ENCODE results near the gene FAM184A.
"Not testable (repeated sequence)": the region's sequence is repeated elsewhere in the genome, so short reads cannot be mapped to it uniquely, and the experiment has no call there.

FAM184A gene, protein sequence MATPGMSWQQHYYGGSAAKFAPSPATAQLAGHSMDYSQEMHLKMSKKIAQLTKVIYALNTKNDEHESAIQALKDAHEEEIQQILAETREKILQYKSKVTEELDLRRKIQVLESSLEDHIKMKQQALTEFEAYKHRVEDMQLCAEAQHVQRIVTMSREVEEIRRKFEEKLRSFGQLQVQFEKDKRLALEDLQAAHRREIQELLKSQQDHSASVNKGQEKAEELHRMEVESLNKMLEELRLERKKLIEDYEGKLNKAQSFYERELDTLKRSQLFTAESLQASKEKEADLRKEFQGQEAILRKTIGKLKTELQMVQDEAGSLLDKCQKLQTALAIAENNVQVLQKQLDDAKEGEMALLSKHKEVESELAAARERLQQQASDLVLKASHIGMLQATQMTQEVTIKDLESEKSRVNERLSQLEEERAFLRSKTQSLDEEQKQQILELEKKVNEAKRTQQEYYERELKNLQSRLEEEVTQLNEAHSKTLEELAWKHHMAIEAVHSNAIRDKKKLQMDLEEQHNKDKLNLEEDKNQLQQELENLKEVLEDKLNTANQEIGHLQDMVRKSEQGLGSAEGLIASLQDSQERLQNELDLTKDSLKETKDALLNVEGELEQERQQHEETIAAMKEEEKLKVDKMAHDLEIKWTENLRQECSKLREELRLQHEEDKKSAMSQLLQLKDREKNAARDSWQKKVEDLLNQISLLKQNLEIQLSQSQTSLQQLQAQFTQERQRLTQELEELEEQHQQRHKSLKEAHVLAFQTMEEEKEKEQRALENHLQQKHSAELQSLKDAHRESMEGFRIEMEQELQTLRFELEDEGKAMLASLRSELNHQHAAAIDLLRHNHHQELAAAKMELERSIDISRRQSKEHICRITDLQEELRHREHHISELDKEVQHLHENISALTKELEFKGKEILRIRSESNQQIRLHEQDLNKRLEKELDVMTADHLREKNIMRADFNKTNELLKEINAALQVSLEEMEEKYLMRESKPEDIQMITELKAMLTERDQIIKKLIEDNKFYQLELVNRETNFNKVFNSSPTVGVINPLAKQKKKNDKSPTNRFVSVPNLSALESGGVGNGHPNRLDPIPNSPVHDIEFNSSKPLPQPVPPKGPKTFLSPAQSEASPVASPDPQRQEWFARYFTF

DNA sequence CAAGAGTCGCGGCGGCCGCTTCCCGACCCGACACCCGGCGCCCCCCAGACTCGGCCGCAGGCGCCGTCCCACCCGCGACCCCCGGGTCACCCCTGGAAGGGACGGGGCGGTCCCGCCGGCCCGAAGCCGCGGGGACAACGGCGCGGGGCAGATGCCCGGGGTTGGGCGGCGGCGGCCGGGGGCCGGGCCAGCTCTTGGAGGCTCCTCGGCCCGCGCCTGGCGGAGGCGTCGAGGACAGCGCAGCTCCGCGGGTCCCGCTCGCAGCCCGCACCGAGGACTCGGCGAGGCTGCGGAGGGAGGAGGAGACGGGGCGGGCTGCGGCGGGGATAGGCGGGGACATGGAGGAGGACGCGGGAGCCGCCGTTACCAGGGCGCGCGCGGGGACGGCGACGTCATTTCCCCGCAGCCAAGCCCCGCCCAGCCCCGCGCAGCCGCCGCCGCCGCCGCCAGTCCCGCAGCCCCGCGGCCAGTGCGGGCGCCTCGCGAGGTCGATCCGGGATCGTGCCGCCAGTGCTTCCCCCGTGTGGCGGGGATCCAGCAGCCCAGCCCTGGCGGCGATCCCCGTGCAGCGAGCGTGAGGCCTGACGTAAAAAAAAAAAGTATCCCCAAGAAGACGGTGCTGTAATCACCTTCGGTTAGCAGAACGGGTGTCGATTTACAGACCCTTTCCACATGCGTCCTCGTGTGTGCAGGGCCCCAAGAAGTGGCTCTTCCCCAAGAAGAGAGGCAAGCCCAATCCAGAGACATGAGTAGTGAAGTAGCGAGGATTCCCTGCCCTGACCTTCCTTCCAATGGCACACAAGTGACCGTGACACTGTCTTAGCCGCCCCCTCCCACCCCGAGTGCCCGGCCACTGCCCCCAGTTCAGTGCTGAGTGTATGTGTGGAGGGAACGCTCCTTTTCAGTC is at the start of gene FAM184A:
FAM184A (minus strand) TSS at position 289 of the 907 bp plus-strand sequence. CDS start 365 bp downstream, outside the sequence.
- in situ Hi-C loops (cut with MboI; ENCODE audit: low sequenced_read_pairs), result no loop called here
- peaks cover 19% of the 10 kb centered on the region for H3K4me1 ChIP-seq
- no peaks in the 10 kb centered on the region for H3K36me3 ChIP-seq (replicated peaks)
- H3K4me3 ChIP-seq, result peak within 1 kb of the TSS; percentile 53
- DNase-seq (ENCODE audit: low spot score in 2 of 2), result peak; percentile 59 to 83
- no peaks in the 10 kb centered on the region; the same call in 1 of the 2 replicates for H3K9me3 ChIP-seq
- no peaks in the 10 kb centered on the region for H3K27me3 ChIP-seq (ENCODE audit: low read depth)

DNA sequence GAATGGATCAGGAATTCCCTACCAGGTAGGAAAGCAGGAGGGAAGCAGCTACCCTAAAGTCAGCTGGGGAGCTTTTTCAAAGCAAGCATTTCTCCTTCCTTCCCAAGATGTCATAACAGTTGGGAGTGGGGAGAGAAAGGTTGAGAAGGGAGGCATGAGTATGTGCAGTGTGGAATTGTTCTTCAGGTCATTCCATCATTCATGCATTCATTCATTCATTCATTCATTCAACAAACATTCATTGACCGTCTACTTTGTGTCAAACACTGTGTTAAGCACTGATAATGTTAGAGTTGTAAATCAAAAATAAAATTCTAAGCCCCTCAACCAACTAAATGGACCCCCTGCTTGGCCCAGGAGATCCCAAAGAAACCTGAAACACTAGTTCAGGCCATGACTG is 49.2 kb upstream of the FAM184A start:
- no peaks in the 10 kb centered on the region for H3K36me3 ChIP-seq (replicated peaks)
- in situ Hi-C loops (cut with MboI; ENCODE audit: low sequenced_read_pairs), result loop anchor here (25.0 kb wide), 2 partner anchors 210 to 585 kb away; partner anchors contain the start of gene MAN1A1
- H3K27me3 ChIP-seq (ENCODE audit: low read depth), result no peaks in the 10 kb centered on the region
- H3K4me3 ChIP-seq, result no peak overlapping the region
- no peaks in the 10 kb centered on the region; the same call in 1 of the 2 replicates for H3K9me3 ChIP-seq
- no peak for DNase-seq (ENCODE audit: low spot score in 2 of 2)
- peaks cover 24% of the 10 kb centered on the region for H3K4me1 ChIP-seq

DNA sequence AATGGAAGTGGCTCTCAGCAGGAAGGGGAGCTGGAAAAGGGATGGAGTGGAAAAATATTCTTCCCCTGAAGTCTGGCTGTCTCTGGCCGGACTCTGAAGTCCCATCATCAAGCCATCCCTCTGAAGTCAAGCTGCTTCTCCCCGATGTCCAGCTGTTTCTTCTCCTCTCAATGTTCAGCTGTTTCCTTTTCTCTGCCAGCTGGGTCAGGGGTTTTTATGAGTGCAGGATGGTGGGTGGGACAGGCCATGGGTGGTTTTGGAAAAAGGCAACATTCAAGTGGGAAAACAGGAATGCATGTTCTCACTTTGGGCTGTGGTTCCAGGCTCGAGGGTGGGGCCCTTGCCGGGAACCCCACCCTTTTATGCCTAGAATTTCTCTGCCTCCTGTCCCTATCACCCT is 48.4 kb upstream of the FAM184A start:
- Histone ChIP-seq H3K36me3 (replicated peaks) (no peaks in the 10 kb centered on the region), H3K27me3 (ENCODE audit: low read depth) (no peaks in the 10 kb centered on the region), H3K4me1 (peaks cover 20% of the 10 kb centered on the region), H3K4me3 (no peak overlapping the region), H3K9me3 (no peaks in the 10 kb centered on the region; the same call in 1 of the 2 replicates)
- DNase-seq (ENCODE audit: low spot score in 2 of 2), result no peak
- in situ Hi-C loops (cut with MboI; ENCODE audit: low sequenced_read_pairs), result loop anchor here (25.0 kb wide), 2 partner anchors 210 to 585 kb away; partner anchors contain the start of gene MAN1A1

DNA sequence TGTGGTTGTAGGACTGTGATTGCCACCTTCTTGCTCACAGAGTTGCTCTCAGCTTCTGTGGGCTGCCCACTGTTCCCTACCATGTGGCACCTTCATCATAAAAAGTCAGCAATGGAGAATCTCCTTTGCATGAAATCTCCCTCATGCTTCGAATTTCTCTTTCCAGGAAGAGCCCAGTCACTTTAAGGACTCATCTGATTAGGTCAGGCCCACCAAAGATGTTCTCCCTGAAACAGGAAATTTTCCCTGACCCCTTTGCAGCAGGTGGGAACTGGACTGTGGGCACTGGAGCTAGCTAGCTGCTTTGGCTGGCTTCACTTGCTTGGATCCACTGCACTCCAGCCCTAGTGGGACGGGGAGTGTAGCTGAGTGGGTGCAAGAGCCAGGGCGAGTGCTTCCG is 47.7 kb upstream of the FAM184A start:
- no peak for DNase-seq (ENCODE audit: low spot score in 2 of 2)
- peaks cover 19% of the 10 kb centered on the region for H3K4me1 ChIP-seq
- in situ Hi-C loops (cut with MboI; ENCODE audit: low sequenced_read_pairs), result loop anchor here (25.0 kb wide), 2 partner anchors 211 to 586 kb away; partner anchors contain the start of gene MAN1A1

DNA sequence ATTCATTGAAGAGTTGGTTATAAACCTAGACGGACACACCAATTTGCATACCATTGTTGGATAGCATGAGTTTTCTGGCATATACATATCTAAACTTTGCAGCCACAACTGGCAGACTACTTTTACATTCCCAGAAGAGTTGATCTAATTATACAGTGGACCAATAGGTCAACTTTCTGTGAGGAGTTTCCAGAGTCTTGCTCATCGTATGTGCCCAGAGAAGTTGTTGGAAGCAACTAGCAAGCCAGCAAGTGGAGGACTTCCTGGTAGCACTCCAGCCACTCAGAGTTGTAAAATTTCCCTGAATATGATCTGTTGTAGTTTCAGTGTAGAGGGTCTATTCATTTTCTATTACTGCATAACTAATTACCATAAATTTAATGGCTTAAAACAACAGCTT is 47.1 kb upstream of the FAM184A start:
- Histone ChIP-seq H3K4me1 (peaks cover 19% of the 10 kb centered on the region), H3K4me3 (no peak overlapping the region), H3K36me3 (replicated peaks) (no peaks in the 10 kb centered on the region), H3K27me3 (ENCODE audit: low read depth) (no peaks in the 10 kb centered on the region), H3K9me3 (no peaks in the 10 kb centered on the region; the same call in 1 of the 2 replicates)
- in situ Hi-C loops (cut with MboI; ENCODE audit: low sequenced_read_pairs), result loop anchor here (25.0 kb wide), 2 partner anchors 212 to 587 kb away; partner anchors contain the start of gene MAN1A1
- DNase-seq (ENCODE audit: low spot score in 2 of 2), result no peak

More for the DNA sequence above, 47.7 kb upstream of the FAM184A start:
- H3K36me3 ChIP-seq (replicated peaks), result no peaks in the 10 kb centered on the region
- no peak overlapping the region for H3K4me3 ChIP-seq
- no peaks in the 10 kb centered on the region; the same call in 1 of the 2 replicates for H3K9me3 ChIP-seq
- H3K27me3 ChIP-seq (ENCODE audit: low read depth), result no peaks in the 10 kb centered on the region

DNA sequence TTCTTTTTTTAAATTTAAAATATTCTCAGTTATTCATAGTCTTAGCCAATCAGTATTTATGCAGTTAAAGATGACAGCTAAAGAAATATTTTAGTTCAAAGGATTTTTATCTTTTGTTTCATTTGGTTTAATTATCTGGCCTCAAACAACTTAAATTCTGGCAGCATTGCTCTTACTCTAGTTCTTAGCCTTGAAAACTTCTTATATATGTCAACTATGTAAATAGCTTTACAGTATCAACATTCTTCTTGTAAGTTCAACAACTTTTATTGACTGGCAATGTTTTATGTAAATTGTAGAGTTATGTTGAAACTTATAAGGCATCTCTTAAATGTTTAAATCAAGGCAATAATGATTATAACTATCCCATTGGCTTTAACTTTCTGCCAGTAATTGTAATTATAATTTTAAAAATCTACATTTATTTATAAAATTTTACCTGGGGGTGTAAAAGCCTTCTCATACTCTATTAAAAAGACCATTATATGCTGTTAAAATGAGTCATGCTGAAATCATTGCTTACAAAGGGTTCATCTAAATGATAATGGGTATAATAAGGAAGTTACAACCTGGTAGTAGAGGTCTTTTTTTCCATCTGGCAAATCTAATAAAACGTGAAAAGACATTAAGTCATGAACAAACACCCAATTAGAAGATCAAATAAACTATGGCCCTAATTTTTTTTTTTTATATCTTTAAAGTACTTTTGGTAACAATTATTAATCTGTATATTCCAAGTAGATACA is 45.8 kb upstream of the FAM184A start:
- no peaks in the 10 kb centered on the region; the same call in 1 of the 2 replicates for H3K9me3 ChIP-seq
- H3K4me1 ChIP-seq, result peaks cover 19% of the 10 kb centered on the region
- no peak overlapping the region for H3K4me3 ChIP-seq
- H3K27me3 ChIP-seq (ENCODE audit: low read depth), result no peaks in the 10 kb centered on the region
- in situ Hi-C loops (cut with MboI; ENCODE audit: low sequenced_read_pairs), result no loop called here
- peak in 1 of 2 experiments; percentile 91 for DNase-seq (ENCODE audit: low spot score in 2 of 2)
- H3K36me3 ChIP-seq (replicated peaks), result no peaks in the 10 kb centered on the region

DNA sequence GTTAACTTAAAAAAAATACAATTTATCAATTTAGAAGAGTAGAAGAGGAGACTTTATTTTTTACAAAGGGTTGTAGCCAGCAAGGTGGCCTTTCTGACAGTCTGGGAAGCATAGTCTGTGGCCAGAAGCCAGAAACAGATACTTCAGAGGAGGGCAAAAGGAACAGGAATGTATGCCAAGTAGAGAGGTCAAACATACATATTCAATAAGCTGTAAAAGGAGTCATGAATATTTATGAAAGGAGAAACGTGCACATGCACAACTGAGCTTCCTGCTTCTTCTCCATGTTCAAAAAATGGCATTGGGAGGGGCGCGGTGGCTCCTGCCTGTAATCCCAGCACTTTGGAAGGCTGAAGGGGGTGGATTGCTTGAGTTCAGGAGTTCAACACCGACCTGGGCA is 43.9 kb upstream of the FAM184A start:
- peaks cover 19% of the 10 kb centered on the region for H3K4me1 ChIP-seq
- DNase-seq (ENCODE audit: low spot score in 2 of 2), result peak in 1 of 2 experiments; percentile 15
- in situ Hi-C loops (cut with MboI; ENCODE audit: low sequenced_read_pairs), result no loop called here
- no peaks in the 10 kb centered on the region for H3K27me3 ChIP-seq (ENCODE audit: low read depth)
- no peaks in the 10 kb centered on the region; the same call in 1 of the 2 replicates for H3K9me3 ChIP-seq
- H3K4me3 ChIP-seq, result no peak overlapping the region
- no peaks in the 10 kb centered on the region for H3K36me3 ChIP-seq (replicated peaks)

DNA sequence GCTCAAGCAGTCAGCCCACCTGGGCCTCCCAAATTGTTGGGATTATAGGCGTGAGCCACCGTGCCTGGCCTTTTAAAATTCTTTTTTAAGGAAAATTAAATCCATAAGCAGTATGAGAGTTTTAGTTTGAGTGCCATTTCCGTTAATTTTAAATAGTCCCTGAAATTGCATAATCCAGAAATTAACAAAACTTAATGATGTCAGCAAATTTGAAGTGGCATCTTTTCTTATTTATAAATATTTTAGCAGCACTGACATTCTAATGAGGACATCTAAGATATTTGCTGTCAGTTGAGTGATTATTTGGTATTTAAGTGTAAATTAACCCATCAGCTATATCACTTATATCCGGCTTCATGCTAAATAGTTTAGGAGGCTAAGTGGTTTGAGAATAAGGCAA is 42.9 kb upstream of the FAM184A start:
- Histone ChIP-seq H3K4me3 (no peak overlapping the region), H3K27me3 (ENCODE audit: low read depth) (no peaks in the 10 kb centered on the region), H3K36me3 (replicated peaks) (no peaks in the 10 kb centered on the region), H3K9me3 (no peaks in the 10 kb centered on the region; the same call in 1 of the 2 replicates), H3K4me1 (peaks cover 19% of the 10 kb centered on the region)
- in situ Hi-C loops (cut with MboI; ENCODE audit: low sequenced_read_pairs), result no loop called here
- no peak for DNase-seq (ENCODE audit: low spot score in 2 of 2)

DNA sequence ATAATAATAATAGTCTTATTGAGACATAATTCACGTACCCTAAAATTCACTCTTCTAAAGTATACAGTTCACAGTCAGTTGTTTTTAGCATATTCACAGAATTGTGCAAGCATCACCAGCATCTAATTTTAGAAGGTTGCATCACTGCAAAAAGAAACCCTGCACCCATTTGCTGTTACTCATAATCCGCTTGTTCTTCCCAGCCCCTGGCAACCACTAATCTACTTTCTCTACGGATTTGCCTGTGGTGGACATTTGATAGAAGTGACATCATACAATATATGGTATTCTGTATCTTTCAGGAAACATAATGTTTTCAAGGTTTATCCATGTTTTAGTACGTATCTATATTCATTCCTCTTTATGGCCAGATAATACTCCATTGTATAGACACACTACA is 41.5 kb upstream of the FAM184A start:
- H3K4me3 ChIP-seq, result no peak overlapping the region
- no peak for DNase-seq (ENCODE audit: low spot score in 2 of 2)
- no peaks in the 10 kb centered on the region for H3K9me3 ChIP-seq
- H3K36me3 ChIP-seq (replicated peaks), result no peaks in the 10 kb centered on the region
- no peaks in the 10 kb centered on the region for H3K27me3 ChIP-seq (ENCODE audit: low read depth)
- peaks cover 18% of the 10 kb centered on the region for H3K4me1 ChIP-seq
- in situ Hi-C loops (cut with MboI; ENCODE audit: low sequenced_read_pairs), result loop anchor here (10.0 kb wide), 1 partner anchor 145 kb away; no protein-coding TSS in a partner anchor

DNA sequence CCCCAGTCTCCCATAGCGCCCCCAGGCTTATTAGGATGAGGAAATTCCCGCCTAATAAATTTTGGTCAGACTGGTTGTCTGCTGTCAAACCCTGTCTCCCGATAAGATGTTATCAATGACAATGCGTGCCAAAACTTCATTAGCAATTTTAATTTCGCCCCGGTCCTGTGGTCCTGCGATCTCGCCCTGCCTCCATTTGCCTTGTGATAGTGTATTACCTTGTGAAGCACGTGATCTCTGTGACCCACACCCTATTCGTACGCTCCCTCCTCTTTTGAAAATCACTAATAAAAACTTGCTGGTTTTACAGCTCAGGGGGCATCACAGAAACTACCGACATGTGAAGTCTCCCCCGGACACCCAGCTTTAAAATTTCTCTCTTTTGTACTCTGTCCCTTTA is 40.6 kb upstream of the FAM184A start:
- not testable (repeated sequence) for H3K4me3 ChIP-seq; DNase-seq (ENCODE audit: low spot score in 2 of 2); H3K27me3 ChIP-seq (ENCODE audit: low read depth); H3K9me3 ChIP-seq; H3K4me1 ChIP-seq; H3K36me3 ChIP-seq (replicated peaks)
- in situ Hi-C loops (cut with MboI; ENCODE audit: low sequenced_read_pairs), result loop anchor here (10.0 kb wide), 1 partner anchor 144 kb away; no protein-coding TSS in a partner anchor

DNA sequence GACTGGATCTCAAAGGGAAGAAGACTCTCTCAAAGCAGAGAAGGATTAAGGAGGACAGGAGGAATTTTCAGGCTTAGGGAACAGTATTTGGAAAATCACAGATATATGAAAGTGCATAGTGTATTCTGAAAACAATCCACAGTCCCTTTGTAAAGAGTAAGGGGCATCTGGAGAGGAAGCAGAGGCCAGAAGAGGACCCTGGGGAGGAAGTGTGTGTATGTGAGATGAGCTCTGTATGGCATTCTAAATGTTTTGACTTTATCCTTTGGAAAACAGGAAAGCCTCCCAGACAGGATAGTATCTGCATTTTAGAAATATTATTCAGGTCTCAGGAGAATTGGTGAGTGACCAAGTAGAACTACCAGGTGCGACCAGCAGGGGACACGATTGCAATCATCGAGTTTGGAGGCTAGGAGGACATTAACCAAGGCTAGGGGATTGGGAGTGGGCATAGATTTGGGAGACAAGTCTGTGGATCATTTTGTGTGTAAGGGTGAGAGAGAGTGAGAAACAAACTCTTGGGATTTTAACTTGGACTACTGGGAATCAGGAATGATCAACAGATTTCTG is 38.3 kb upstream of the FAM184A start:
- H3K9me3 ChIP-seq, result no peaks in the 10 kb centered on the region
- H3K27me3 ChIP-seq (ENCODE audit: low read depth), result no peaks in the 10 kb centered on the region
- DNase-seq (ENCODE audit: low spot score in 2 of 2), result peak in 1 of 2 experiments; percentile 33
- no peaks in the 10 kb centered on the region for H3K4me1 ChIP-seq
- in situ Hi-C loops (cut with MboI; ENCODE audit: low sequenced_read_pairs), result loop anchor here (10.0 kb wide), 1 partner anchor 142 kb away; no protein-coding TSS in a partner anchor
- no peaks in the 10 kb centered on the region for H3K36me3 ChIP-seq (replicated peaks)
- no peak overlapping the region for H3K4me3 ChIP-seq
